ENCODE data around the gene HHIPL1. TPM values are rescaled to one million over a fixed set of nuclear protein-coding genes. Genes with fewer than 3 reads are reported as not detected.

Gene HHIPL1
- total RNA-seq, 1 experiment from 2014 or later: 2.1 TPM

GRCh38 chr14:99608591-99608990, 36.3 kb upstream of the HHIPL1 start:
- ChIA-PET POLR2A (no interaction called here), CTCF (no interaction called here)
- BruUV-seq (replicated peaks): no TSS peak
- H3K4me1 ChIP-seq (ENCODE audit: control insufficient read depth, insufficient read depth, low read length): peaks cover 4% of the 10 kb centered on the region; the same call in 1 of the 2 replicates
- in situ Hi-C loops (cut with HindIII; ENCODE audit: low pct_unique_long_range_greater_than_20kb, low sequenced_read_pairs): no loop called here
- H3K9me3 ChIP-seq (ENCODE audit: control insufficient read depth, insufficient read depth, low read depth, low read length): no peaks in the 10 kb centered on the region
- intact Hi-C loops (cut with micrococcal nuclease; ENCODE audit: unreplicated experiment): no loop called here
- H3K27me3 ChIP-seq (ENCODE audit: control insufficient read depth, insufficient read depth, low read length): no peaks in the 10 kb centered on the region
- TF ChIP-seq SIN3A (IDR thresholded peaks at IDR 0.05; ENCODE audit: borderline replicate concordance, insufficient read depth, low read depth, low read length) (no peak), TCF7L2 (IDR thresholded peaks at IDR 0.05; ENCODE audit: low read depth, low read length) (no peak), REST (IDR thresholded peaks at IDR 0.05; ENCODE audit: insufficient read depth in 1 of 2, low read depth in 2 of 2, low read length in 1 of 2) (no peak), CTCF (IDR thresholded peaks at IDR 0.05) (no peak), POLR2AphosphoS5 (IDR thresholded peaks at IDR 0.05; ENCODE audit: low read depth, low read length) (no peak)
- no peak for ATAC-seq
- H3K4me3 ChIP-seq (ENCODE audit: low read depth in 2 of 2, low read length in 2 of 2): no peak overlapping the region
- peaks cover 2% of the 10 kb centered on the region; the same call in 1 of the 2 replicates for H3K36me3 ChIP-seq (ENCODE audit: control insufficient read depth, insufficient read depth, low read length)
- H3K27ac ChIP-seq (ENCODE audit: low read length): no peak overlapping the region
- no peak for DNase-seq (ENCODE audit: low read depth, low spot score)

GRCh38 chr14:99609245-99610170, 35.4 kb upstream of the HHIPL1 start:
- Histone ChIP-seq H3K4me3 (ENCODE audit: low read depth in 2 of 2, low read length in 2 of 2) (no peak overlapping the region), H3K36me3 (ENCODE audit: control insufficient read depth, insufficient read depth, low read length) (peaks cover 2% of the 10 kb centered on the region; the same call in 1 of the 2 replicates), H3K27ac (ENCODE audit: low read length) (no peak overlapping the region), H3K9me3 (ENCODE audit: control insufficient read depth, insufficient read depth, low read depth, low read length) (no peaks in the 10 kb centered on the region), H3K27me3 (ENCODE audit: control insufficient read depth, insufficient read depth, low read length) (no peaks in the 10 kb centered on the region), H3K4me1 (ENCODE audit: control insufficient read depth, insufficient read depth, low read length) (peaks cover 4% of the 10 kb centered on the region; the same call in 1 of the 2 replicates)
- BruUV-seq (replicated peaks): no TSS peak
- DNase-seq (ENCODE audit: low read depth, low spot score): no peak
- TF ChIP-seq TCF7L2 (IDR thresholded peaks at IDR 0.05; ENCODE audit: low read depth, low read length) (no peak), SIN3A (IDR thresholded peaks at IDR 0.05; ENCODE audit: borderline replicate concordance, insufficient read depth, low read depth, low read length) (no peak), POLR2AphosphoS5 (IDR thresholded peaks at IDR 0.05; ENCODE audit: low read depth, low read length) (no peak), CTCF (IDR thresholded peaks at IDR 0.05) (no peak), REST (IDR thresholded peaks at IDR 0.05; ENCODE audit: insufficient read depth in 1 of 2, low read depth in 2 of 2, low read length in 1 of 2) (no peak)
- ChIA-PET CTCF (no interaction called here), POLR2A (no interaction called here)
- in situ Hi-C loops (cut with HindIII; ENCODE audit: low pct_unique_long_range_greater_than_20kb, low sequenced_read_pairs): no loop called here
- no peak for ATAC-seq
- intact Hi-C loops (cut with micrococcal nuclease; ENCODE audit: unreplicated experiment): no loop called here
